ENCODE results near the gene ERF. TPM values are rescaled to one million over a fixed set of nuclear protein-coding genes. Genes with fewer than 3 reads are reported as not detected.

Gene ERF
- total and polyA plus RNA-seq, 2 of the 4 experiments (the other 2 are of a cell fraction), result 5.2 to 32.4 TPM

- TF ChIP-seq MAFK (IDR thresholded peaks at IDR 0.05; ENCODE audit: low read depth, low read length), result no peak
Measured at GRCh38 chr19:42292042-42292960, 37.4 kb upstream of the ERF start (continued).

- Histone ChIP-seq H2BK5ac (ENCODE audit: low read depth, low read length, poor library complexity, severe bottlenecking) (no peak overlapping the region), H3K4me3 (ENCODE audit: insufficient read depth, low read depth, low read length) (no peak overlapping the region), H3K9ac (ENCODE audit: low read depth, low read length) (no peak overlapping the region), H2BK15ac (ENCODE audit: low read depth, low read length) (no peak overlapping the region), H3K36me3 (ENCODE audit: control insufficient read depth, insufficient read depth, low read length) (peaks cover 78% of the 10 kb centered on the region), H3K56ac (ENCODE audit: extremely low read depth, insufficient read depth, low read length) (no peak overlapping the region), H3K9me3 (ENCODE audit: control insufficient read depth, insufficient read depth, low read length) (no peaks in the 10 kb centered on the region), H2AK5ac (ENCODE audit: low read depth, low read length) (no peak overlapping the region), H4K91ac (ENCODE audit: insufficient read depth, low read depth, low read length) (no peak overlapping the region), H4K20me1 (ENCODE audit: insufficient read depth, low read length) (peaks cover 14% of the 10 kb centered on the region), H3K4ac (ENCODE audit: low read depth, low read length) (no peak overlapping the region), H3K18ac (ENCODE audit: low read depth, low read length) (no peak overlapping the region), H3K23ac (ENCODE audit: low read depth, low read length) (no peak overlapping the region), H3K27me3 (ENCODE audit: control insufficient read depth, insufficient read depth, low read length) (no peaks in the 10 kb centered on the region), H2BK120ac (ENCODE audit: low read depth, low read length) (no peak overlapping the region), H4K8ac (ENCODE audit: low read depth in 2 of 2, low read length in 2 of 2) (no peak overlapping the region), H3K4me1 (ENCODE audit: control insufficient read depth, insufficient read depth, low read length) (0 out of 2 replicates have a peak, but pooled peaks cover 2% of the 10 kb centered on the region), H2BK20ac (ENCODE audit: low read depth, low read length) (no peak overlapping the region), H3K4me2 (ENCODE audit: low read depth, low read length) (no peak overlapping the region), H4K5ac (ENCODE audit: low read depth, low read length) (no peak overlapping the region), H2AK9ac (replicated peaks; ENCODE audit: low read depth, low read length, poor library complexity) (peak overlapping the region; percentile 7), H3K9me1 (ENCODE audit: insufficient read depth, low read length) (no peaks in the 10 kb centered on the region), H3K27ac (ENCODE audit: insufficient read depth, low read length) (no peak overlapping the region), H3K79me1 (ENCODE audit: low read depth in 1 of 2, low read length in 2 of 2) (peaks cover 9 to 19% of the 10 kb centered on the region in 2 experiments), H3K14ac (replicated peaks; ENCODE audit: low read depth, low read length) (no peak overlapping the region), H2AFZ (replicated peaks; ENCODE audit: low read length, poor library complexity) (peak overlapping the region; percentile 58)
- ChIA-PET CTCF (no interaction called here), POLR2A (ENCODE audit: unreplicated experiment) (no interaction called here)
- 45% methylated on average over 6 of the region's 9 CpGs; no CpG with 5 or more reads in 1 of the 2 experiments for WGBS, 2 experiments (ENCODE audit: extremely low coverage in 2 of 2, insufficient read length in 1 of 2)
- ATAC-seq (ENCODE audit: low read depth) (no peak), DNase-seq (no peak)
- dilution Hi-C loops (cut with HindIII; ENCODE audit: low sequenced_read_pairs, unreplicated experiment) (no loop called here), in situ Hi-C loops (cut with MboI; ENCODE audit: low sequenced_read_pairs) (no loop called here), intact Hi-C loops (cut with micrococcal nuclease) (no loop called here)
- no TSS peak for BruUV-seq (replicated peaks)
- TF ChIP-seq BHLHE40 (IDR thresholded peaks at IDR 0.05; ENCODE audit: low read depth, low read length), result no peak
Measured at GRCh38 chr19:42291435-42291810, 36.5 kb upstream of the ERF start.
